ENCODE results near the gene DKKL1.

DNA sequence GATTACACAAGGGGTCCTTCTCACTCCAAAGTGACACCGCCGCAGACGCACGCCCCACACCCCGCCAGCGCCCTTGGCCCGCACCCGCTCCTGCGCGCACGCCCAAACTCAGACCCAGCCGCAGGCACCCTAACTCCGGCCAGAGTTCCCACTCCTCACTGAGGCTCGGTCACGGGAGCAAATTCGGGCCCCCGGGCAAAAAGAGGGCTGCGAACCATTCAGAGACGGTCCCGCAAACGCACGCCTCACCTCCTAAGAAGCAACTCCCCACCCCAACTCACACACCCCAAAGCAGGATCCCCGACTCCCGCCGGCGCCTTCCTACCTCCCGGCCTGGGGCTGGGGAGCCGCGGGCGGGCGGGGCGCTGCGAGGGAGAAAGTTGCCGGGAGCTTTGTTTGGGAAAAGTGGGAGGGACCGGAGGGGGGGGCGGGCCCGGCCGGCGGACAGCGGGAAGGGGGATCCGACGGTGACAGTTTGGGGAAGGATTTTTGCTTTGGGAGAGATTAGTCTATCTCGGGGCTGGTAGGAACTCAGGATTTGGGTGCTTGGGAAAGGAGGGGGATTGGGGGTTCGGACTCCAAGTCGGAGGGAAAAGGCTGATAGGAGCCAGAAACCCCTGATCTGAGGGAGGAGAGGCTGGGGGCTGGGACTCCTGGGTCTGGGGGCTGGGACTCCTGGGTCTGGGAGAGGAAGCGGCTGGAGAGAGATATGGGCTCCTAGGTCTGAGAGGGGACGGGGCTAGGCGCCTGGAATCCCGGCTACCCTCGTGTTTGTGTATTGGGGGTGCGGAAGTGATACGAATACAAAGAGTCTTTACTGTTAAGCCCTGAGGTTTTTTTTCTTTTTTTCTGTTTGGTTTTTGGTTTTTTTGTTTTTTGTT, 1.4 kb upstream of the DKKL1 start, which contains the start of gene TEAD2:
- TF ChIP-seq, protein P1, sequence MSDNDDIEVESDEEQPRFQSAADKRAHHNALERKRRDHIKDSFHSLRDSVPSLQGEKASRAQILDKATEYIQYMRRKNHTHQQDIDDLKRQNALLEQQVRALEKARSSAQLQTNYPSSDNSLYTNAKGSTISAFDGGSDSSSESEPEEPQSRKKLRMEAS (IDR thresholded peaks at IDR 0.05): no peak; the same call in none of the 2 replicates
- TF ChIP-seq, protein P2, sequence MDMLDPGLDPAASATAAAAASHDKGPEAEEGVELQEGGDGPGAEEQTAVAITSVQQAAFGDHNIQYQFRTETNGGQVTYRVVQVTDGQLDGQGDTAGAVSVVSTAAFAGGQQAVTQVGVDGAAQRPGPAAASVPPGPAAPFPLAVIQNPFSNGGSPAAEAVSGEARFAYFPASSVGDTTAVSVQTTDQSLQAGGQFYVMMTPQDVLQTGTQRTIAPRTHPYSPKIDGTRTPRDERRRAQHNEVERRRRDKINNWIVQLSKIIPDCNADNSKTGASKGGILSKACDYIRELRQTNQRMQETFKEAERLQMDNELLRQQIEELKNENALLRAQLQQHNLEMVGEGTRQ (IDR thresholded peaks at IDR 0.05): no peak
- TF ChIP-seq, protein P3, sequence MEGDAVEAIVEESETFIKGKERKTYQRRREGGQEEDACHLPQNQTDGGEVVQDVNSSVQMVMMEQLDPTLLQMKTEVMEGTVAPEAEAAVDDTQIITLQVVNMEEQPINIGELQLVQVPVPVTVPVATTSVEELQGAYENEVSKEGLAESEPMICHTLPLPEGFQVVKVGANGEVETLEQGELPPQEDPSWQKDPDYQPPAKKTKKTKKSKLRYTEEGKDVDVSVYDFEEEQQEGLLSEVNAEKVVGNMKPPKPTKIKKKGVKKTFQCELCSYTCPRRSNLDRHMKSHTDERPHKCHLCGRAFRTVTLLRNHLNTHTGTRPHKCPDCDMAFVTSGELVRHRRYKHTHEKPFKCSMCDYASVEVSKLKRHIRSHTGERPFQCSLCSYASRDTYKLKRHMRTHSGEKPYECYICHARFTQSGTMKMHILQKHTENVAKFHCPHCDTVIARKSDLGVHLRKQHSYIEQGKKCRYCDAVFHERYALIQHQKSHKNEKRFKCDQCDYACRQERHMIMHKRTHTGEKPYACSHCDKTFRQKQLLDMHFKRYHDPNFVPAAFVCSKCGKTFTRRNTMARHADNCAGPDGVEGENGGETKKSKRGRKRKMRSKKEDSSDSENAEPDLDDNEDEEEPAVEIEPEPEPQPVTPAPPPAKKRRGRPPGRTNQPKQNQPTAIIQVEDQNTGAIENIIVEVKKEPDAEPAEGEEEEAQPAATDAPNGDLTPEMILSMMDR (IDR thresholded peaks at IDR 0.05): no peak
- TF ChIP-seq CEBPB (IDR thresholded peaks at IDR 0.05) (no peak), KDM1A (IDR thresholded peaks at IDR 0.05; ENCODE audit: low read depth) (no peak)

All from A549 (cell line).